ENCODE results near the gene USP21. TPM values are rescaled to one million over a fixed set of nuclear protein-coding genes. Genes with fewer than 3 reads are reported as not detected.

USP21 gene
- total and polyA plus RNA-seq, 9 of the 15 experiments (the other 6 are each of a cell fraction or from before 2014, with no cell fraction given) = 4.9 to 52.4 (median 21.6) TPM

GRCh38 chr1:161165742-161166668 is 6.7 kb downstream of the USP21 start, which contains the start of gene PPOX (continued):
- TF ChIP-seq, protein P1, sequence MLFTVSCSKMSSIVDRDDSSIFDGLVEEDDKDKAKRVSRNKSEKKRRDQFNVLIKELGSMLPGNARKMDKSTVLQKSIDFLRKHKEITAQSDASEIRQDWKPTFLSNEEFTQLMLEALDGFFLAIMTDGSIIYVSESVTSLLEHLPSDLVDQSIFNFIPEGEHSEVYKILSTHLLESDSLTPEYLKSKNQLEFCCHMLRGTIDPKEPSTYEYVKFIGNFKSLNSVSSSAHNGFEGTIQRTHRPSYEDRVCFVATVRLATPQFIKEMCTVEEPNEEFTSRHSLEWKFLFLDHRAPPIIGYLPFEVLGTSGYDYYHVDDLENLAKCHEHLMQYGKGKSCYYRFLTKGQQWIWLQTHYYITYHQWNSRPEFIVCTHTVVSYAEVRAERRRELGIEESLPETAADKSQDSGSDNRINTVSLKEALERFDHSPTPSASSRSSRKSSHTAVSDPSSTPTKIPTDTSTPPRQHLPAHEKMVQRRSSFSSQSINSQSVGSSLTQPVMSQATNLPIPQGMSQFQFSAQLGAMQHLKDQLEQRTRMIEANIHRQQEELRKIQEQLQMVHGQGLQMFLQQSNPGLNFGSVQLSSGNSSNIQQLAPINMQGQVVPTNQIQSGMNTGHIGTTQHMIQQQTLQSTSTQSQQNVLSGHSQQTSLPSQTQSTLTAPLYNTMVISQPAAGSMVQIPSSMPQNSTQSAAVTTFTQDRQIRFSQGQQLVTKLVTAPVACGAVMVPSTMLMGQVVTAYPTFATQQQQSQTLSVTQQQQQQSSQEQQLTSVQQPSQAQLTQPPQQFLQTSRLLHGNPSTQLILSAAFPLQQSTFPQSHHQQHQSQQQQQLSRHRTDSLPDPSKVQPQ (CRISPR knock-in tag; IDR thresholded peaks at IDR 0.05; ENCODE audit: borderline replicate concordance) = no peak
- TF ChIP-seq, protein P2, sequence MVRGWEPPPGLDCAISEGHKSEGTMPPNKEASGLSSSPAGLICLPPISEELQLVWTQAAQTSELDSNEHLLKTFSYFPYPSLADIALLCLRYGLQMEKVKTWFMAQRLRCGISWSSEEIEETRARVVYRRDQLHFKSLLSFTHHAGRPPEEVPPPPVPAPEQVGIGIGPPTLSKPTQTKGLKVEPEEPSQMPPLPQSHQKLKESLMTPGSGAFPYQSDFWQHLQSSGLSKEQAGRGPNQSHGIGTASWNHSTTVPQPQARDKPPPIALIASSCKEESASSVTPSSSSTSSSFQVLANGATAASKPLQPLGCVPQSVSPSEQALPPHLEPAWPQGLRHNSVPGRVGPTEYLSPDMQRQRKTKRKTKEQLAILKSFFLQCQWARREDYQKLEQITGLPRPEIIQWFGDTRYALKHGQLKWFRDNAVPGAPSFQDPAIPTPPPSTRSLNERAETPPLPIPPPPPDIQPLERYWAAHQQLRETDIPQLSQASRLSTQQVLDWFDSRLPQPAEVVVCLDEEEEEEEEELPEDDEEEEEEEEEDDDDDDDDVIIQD (CRISPR knock-in tag; IDR thresholded peaks at IDR 0.05) = no peak
- TF ChIP-seq, protein P3, sequence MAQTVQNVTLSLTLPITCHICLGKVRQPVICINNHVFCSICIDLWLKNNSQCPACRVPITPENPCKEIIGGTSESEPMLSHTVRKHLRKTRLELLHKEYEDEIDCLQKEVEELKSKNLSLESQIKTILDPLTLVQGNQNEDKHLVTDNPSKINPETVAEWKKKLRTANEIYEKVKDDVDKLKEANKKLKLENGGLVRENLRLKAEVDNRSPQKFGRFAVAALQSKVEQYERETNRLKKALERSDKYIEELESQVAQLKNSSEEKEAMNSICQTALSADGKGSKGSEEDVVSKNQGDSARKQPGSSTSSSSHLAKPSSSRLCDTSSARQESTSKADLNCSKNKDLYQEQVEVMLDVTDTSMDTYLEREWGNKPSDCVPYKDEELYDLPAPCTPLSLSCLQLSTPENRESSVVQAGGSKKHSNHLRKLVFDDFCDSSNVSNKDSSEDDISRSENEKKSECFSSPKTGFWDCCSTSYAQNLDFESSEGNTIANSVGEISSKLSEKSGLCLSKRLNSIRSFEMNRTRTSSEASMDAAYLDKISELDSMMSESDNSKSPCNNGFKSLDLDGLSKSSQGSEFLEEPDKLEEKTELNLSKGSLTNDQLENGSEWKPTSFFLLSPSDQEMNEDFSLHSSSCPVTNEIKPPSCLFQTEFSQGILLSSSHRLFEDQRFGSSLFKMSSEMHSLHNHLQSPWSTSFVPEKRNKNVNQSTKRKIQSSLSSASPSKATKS (CRISPR knock-in tag; IDR thresholded peaks at IDR 0.05) = no peak
- TF ChIP-seq KLF16 (IDR thresholded peaks at IDR 0.05) (peak; percentile 97), ZNF133 (CRISPR knock-in tag; IDR thresholded peaks at IDR 0.05) (no peak), TCFL5 (CRISPR knock-in tag; conservative IDR thresholded peaks at IDR 0.05) (no peak), DNMT1 (IDR thresholded peaks at IDR 0.05) (no peak), SETDB1 (IDR thresholded peaks at IDR 0.05; ENCODE audit: low read length) (no peak), ZNF57 (CRISPR knock-in tag; IDR thresholded peaks at IDR 0.05) (no peak), CREM (IDR thresholded peaks at IDR 0.05; ENCODE audit: low read depth) (peak; percentile 78), DMBX1 (CRISPR knock-in tag; IDR thresholded peaks at IDR 0.05; ENCODE audit: borderline replicate concordance) (peak; percentile 76), FUS (optimal IDR thresholded peaks at IDR 0.05; ENCODE audit: low read depth, low read length) (no peak), BRCA1 (IDR thresholded peaks at IDR 0.05) (no peak), BRCA1 (CRISPR knock-in tag; IDR thresholded peaks at IDR 0.05) (no peak), NFYB (IDR thresholded peaks at IDR 0.05; ENCODE audit: extremely low read depth, insufficient read length) (peak; percentile 81), ASH1L (IDR thresholded peaks at IDR 0.05; ENCODE audit: borderline replicate concordance, low read depth, partially characterized antibody) (no peak), BMI1 (IDR thresholded peaks at IDR 0.05; ENCODE audit: low read length) (no peak), CREBBP (IDR thresholded peaks at IDR 0.05; ENCODE audit: low read depth, low read length) (no peak), KDM5B (IDR thresholded peaks at IDR 0.05; ENCODE audit: insufficient replicate concordance, low read depth, low read length) (peak; percentile 92), MTA1 (IDR thresholded peaks at IDR 0.05; ENCODE audit: borderline replicate concordance) (peak; percentile 68)
- TF ChIP-seq, protein P4, sequence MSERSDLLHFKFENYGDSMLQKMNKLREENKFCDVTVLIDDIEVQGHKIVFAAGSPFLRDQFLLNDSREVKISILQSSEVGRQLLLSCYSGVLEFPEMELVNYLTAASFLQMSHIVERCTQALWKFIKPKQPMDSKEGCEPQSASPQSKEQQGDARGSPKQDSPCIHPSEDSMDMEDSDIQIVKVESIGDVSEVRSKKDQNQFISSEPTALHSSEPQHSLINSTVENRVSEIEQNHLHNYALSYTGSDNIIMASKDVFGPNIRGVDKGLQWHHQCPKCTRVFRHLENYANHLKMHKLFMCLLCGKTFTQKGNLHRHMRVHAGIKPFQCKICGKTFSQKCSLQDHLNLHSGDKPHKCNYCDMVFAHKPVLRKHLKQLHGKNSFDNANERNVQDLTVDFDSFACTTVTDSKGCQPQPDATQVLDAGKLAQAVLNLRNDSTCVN (CRISPR knock-in tag; IDR thresholded peaks at IDR 0.05) = no peak
